ENCODE data around the gene FMNL1. TPM values are rescaled to one million over a fixed set of nuclear protein-coding genes. Genes with fewer than 3 reads are reported as not detected.

The FMNL1 gene
- total RNA-seq, 2 donors from 2014 or later = 3.5 to 4.5 TPM

GRCh38 chr17:45172541-45173286, 49.0 kb upstream of the FMNL1 start:
- peak; percentile 87 for DNase-seq
- H3K27me3 Mint-ChIP-seq (ENCODE audit: insufficient read depth) = no peaks in the 10 kb centered on the region
- Histone ChIP-seq H3K4me1 (ENCODE audit: control insufficient read depth, insufficient read depth, low read length) (peaks cover 26% of the 10 kb centered on the region), H3K27ac (ENCODE audit: low read depth, low read length) (peak overlapping the region; percentile 72), H3K36me3 (ENCODE audit: control insufficient read depth, insufficient read depth, low read length) (peaks cover 6% of the 10 kb centered on the region), H3K27me3 (ENCODE audit: control insufficient read depth, insufficient read depth, low read length, poor library complexity, severe bottlenecking) (no peaks in the 10 kb centered on the region), H3K9ac (ENCODE audit: extremely low read depth, low read length, poor library complexity, severe bottlenecking) (no peak overlapping the region), H3K9me3 (ENCODE audit: control insufficient read depth, low read length) (no peaks in the 10 kb centered on the region), H3K4me3 (ENCODE audit: low read length) (no peak overlapping the region)
- H3K36me3 Mint-ChIP-seq (ENCODE audit: low read depth) = peaks cover 4% of the 10 kb centered on the region
- TF ChIP-seq, protein P1, sequence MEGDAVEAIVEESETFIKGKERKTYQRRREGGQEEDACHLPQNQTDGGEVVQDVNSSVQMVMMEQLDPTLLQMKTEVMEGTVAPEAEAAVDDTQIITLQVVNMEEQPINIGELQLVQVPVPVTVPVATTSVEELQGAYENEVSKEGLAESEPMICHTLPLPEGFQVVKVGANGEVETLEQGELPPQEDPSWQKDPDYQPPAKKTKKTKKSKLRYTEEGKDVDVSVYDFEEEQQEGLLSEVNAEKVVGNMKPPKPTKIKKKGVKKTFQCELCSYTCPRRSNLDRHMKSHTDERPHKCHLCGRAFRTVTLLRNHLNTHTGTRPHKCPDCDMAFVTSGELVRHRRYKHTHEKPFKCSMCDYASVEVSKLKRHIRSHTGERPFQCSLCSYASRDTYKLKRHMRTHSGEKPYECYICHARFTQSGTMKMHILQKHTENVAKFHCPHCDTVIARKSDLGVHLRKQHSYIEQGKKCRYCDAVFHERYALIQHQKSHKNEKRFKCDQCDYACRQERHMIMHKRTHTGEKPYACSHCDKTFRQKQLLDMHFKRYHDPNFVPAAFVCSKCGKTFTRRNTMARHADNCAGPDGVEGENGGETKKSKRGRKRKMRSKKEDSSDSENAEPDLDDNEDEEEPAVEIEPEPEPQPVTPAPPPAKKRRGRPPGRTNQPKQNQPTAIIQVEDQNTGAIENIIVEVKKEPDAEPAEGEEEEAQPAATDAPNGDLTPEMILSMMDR (conservative IDR thresholded peaks at IDR 0.05) = peak; percentile 42
- H3K27ac Mint-ChIP-seq = peak overlapping the region; percentile 92
- H3K9me3 Mint-ChIP-seq = no peaks in the 10 kb centered on the region
- 75% methylated on average over 7 to 8 of the region's 10 CpGs for WGBS, 2 experiments (ENCODE audit: insufficient coverage in 1 of 2, insufficient read length in 1 of 2)
- H3K4me1 Mint-ChIP-seq = peaks cover 37% of the 10 kb centered on the region
- peak overlapping the region; percentile 21 for H3K4me3 Mint-ChIP-seq

- Histone ChIP-seq H3K4me3 (ENCODE audit: low read length) (no peak overlapping the region), H3K27me3 (ENCODE audit: control insufficient read depth, insufficient read depth, low read length, poor library complexity, severe bottlenecking) (no peaks in the 10 kb centered on the region), H3K9ac (ENCODE audit: extremely low read depth, low read length, poor library complexity, severe bottlenecking) (no peak overlapping the region), H3K4me1 (ENCODE audit: control insufficient read depth, insufficient read depth, low read length) (peaks cover 22% of the 10 kb centered on the region), H3K27ac (ENCODE audit: low read depth, low read length) (no peak overlapping the region), H3K36me3 (ENCODE audit: control insufficient read depth, insufficient read depth, low read length) (no peaks in the 10 kb centered on the region), H3K9me3 (ENCODE audit: control insufficient read depth, low read length) (no peaks in the 10 kb centered on the region)
- Mint-ChIP-seq H3K27ac (peak overlapping the region; percentile 83), H3K36me3 (ENCODE audit: low read depth) (no peaks in the 10 kb centered on the region), H3K27me3 (ENCODE audit: insufficient read depth) (no peaks in the 10 kb centered on the region), H3K4me1 (peaks cover 28% of the 10 kb centered on the region), H3K9me3 (no peaks in the 10 kb centered on the region), H3K4me3 (no peak overlapping the region)
- no peak for DNase-seq
- TF ChIP-seq, protein P1 (conservative IDR thresholded peaks at IDR 0.05) = no peak
- WGBS, 2 experiments (ENCODE audit: insufficient coverage in 1 of 2, insufficient read length in 1 of 2) = 80 to 96% methylated on average over 2 to 3 of the region's 3 CpGs
Measured at GRCh38 chr17:45175759-45176115, 45.9 kb upstream of the FMNL1 start.

DNA sequence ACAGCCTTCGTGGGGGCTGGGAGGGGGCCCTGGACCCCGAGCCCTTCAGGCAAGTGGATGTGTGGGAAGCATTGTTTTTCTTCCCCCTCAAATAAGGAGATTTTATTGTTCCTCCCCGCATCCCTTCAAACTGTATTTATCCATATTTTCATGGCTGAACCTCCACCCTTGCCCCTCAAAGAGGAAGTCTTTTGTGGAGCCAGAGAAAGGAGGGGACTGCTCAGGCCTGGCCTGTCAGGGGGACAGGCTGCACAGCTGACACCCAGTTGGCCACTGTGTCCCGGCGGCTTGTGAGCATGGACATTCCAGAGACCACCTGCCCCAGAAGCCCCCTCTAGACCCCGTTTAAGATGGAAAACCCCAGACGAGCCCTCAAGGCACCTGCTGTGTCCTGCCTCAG, 44.1 kb upstream of the FMNL1 start:
- no peaks in the 10 kb centered on the region for H3K27me3 ChIP-seq (ENCODE audit: control insufficient read depth, insufficient read depth, low read length, poor library complexity, severe bottlenecking)
- H3K4me3 ChIP-seq (ENCODE audit: low read length) = no peak overlapping the region
- H3K9me3 Mint-ChIP-seq = no peaks in the 10 kb centered on the region
- TF ChIP-seq, protein P1 (conservative IDR thresholded peaks at IDR 0.05) = no peak
- no peaks in the 10 kb centered on the region for H3K36me3 ChIP-seq (ENCODE audit: control insufficient read depth, insufficient read depth, low read length)
- H3K27ac Mint-ChIP-seq = no peak overlapping the region
- no peak for DNase-seq
- no peaks in the 10 kb centered on the region for H3K36me3 Mint-ChIP-seq (ENCODE audit: low read depth)
- H3K4me1 ChIP-seq (ENCODE audit: control insufficient read depth, insufficient read depth, low read length) = peaks cover 4% of the 10 kb centered on the region
- no peaks in the 10 kb centered on the region for H3K27me3 Mint-ChIP-seq (ENCODE audit: insufficient read depth)
- no peak overlapping the region for H3K4me3 Mint-ChIP-seq
- no peaks in the 10 kb centered on the region for H3K9me3 ChIP-seq (ENCODE audit: control insufficient read depth, low read length)
- H3K9ac ChIP-seq (ENCODE audit: extremely low read depth, low read length, poor library complexity, severe bottlenecking) = no peak overlapping the region
- H3K27ac ChIP-seq (ENCODE audit: low read depth, low read length) = no peak overlapping the region
- peaks cover 12% of the 10 kb centered on the region for H3K4me1 Mint-ChIP-seq
- WGBS, 2 experiments (ENCODE audit: insufficient coverage in 1 of 2, insufficient read length in 1 of 2) = 67 to 96% methylated on average over 2 to 7 of the region's 7 CpGs

Data from endodermal cell (in vitro differentiated cells).